Globus pallidus (tissue), 1 donor: ENCODE data around the gene LBR.
A peak's percentile ranks its signal among the peaks of the same experiment; 100 is the strongest.

Experiments used
- DNase-seq: peaks from one replicate; pipeline ENCODE4 v3.0.0-alpha.2; 2015; ENCODE audit warnings: low spot score

Gene LBR

DNA sequence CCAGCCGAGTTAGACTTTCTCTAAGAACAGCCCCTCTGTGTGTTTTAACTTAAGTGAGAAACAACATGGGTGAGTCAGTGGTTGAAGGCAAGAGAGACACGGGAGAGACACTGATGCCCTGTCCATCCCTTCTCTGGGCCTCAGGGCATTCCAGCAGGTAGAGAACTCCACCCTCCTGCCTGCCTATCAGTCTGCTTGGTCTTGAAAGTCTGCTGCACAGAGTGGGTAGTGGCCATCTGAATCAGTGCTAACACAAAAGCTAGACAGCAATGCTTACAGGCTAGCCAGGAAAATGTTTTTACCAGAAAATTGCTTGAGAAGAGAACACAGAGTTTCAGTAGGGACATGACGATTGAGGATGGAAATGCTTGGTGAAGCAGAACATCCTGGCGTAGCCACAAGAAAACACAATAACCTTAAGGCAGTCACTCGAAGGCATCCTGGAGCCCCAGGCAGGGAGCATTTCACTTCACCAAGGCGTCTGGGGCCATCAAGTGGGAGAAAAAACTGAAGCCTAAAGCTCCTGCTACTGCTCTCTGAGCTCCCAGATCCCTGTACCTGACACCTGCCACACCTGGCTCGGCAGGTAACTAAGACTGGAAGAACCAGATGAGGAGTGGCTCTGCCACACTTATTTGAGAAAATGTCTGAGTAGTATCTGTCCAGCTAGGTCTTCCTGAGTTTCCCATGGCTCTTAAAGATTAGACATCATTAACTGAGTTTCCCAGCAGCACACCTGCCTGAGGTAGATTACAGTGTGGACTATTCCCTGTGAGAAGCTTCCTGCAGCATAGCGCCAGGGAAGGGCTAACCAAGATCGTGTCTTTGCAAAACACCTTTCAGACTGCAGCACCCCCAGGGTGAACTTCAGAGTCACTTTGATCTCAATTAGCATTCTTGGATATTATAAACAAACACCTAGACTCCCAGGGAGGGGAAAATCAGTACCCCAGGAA, 18.1 kb upstream of the LBR start:
- no peak for DNase-seq

DNA sequence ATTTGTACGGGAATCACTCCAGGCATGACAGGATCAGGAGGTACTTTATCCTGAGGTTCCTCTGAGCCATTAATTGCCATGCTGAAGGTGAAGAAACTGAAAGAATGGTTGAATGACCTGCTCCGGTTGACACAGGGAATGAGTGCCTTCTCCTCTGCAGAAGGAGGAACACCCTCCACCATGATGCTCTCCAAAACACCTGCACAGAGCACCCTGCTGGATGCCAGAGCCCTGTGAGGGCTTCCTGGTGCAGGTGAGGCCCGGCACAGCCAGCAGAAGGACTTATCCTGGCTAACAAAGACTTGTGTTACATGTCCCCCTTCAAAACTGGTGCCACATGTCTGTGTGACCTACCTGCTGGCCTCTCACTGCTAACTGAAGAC, 14.3 kb upstream of the LBR start:
- no peak for DNase-seq

DNA sequence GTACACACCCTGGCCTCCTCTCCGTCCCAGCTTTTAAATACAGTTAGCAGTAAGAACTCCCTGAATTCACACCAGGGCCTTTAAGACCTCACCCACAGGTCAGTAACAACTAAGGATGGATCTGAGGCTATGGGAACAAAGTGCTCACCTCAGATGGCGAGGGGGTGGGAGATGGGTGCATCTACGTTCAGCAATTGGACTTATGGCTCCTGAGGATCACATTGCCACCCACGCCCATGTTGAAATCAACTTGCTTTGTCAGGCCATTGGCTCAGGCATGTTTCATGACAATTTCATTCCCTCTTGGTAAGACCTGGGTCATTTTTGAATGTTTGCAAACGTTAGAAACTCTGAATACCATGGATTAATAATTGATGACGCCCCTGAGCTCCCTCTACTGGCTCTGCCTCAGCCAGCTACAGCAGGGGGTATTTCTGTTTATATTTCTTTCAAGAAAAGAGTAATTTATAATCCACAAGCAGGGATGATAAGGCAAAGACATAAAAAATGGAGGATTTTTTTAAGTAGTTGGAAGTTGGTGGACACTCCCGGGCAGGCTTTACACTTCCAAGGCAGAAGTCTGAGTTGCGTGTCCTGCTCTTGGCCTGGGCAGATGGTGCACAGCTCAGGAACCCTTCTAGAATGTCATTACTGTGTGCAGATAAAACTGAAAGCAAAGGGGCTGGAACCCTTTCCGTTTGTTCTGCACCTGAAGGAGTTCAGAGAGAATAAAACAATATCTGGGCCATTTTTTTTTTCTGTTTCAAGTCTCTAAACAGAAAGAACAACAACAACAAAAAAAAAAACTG, 13.7 kb upstream of the LBR start:
- no peak for DNase-seq

DNA sequence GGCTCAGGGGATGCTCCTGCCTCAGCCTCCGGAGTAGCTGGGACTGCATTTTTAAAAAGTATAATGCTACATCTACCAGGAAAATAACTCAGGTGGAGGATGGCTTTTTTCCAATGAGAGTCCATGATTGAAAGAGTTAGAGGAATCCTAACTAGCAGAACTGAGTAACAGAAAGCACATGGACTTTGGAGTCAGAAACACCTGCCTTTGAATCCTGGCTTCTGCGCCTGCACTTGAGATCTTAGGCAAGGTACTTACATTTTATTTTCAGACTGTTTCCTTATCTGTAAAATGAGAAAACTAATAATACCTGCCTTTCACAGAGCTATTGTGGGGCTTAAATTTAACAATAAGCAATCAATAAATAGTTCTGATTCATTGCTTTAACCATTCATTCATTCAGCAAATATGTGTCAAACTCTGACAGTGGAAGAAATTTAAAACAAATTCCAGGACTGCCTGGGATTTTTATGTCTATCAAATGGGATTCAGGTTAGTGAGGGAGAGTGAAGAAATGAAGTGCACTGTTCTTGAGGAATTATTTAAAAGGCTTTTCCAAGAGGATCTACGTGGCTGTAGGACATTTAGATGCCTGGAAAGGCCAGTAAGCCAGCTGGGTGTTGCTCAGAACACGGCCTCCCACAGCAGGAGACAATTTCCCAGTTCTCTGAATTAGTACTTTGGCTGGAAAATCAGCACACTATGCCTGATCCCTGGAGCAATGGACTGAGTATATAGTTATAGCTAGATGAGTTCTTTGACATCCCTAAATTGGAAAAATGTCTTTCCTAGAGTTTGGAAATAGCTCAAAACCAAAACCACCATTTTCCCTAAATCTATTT, 12.8 kb upstream of the LBR start:
- no peak for DNase-seq

DNA sequence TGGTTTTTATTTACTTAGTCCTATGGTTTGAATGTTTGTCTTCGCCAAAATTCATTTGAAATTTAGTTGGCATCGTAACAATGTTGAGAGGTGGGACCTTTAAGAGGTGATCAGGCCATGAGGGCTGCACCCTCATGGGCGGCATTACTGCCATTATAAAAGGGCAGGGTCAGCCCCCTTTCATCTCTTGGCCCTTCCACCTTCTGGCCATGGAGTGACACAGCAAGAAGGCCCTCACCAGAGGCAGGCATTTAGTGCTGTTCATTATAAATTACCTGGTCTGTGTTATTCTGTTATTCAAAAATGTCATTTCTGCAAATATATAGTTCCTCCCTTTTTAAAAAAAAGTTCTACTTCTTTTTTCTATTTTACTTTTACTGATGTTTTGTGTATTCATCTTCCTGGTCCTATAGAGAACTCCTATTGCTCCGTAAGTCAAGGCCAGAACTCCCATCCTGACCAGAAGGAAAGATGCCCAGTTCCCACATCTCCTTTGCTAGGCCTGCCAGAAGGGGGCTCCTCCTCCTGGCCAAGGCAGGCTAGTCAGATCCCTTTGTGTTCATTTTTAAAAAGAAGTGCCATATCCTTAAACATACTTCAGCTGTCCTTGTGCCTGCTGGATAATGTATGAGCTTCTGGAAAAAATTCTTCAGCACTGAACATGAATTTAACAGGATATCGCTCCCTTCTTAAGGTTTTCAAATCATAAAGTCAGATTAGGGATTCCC, 10.0 kb upstream of the LBR start:
- DNase-seq: no peak

DNA sequence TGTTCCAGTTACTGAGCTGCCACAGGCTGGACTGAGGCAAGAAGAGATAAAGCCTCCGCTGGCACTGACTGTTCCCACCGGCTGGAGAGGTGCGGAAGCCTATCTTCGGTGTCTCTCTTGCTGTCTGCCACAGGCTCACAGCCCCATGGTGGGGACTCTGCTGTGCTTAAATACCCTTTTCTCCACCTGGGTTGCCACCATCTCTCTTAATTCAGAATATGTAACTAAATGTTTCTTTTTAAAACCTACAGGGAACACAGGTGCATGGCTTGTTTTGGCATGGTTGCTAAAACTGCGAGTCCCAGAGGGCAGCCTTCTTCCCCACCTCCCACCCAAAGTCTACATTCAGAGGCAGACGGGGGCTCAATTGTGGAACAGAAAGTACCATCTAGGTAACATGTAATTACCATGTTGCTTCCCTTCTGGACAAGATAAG, 8.1 kb upstream of the LBR start:
- no peak for DNase-seq

DNA sequence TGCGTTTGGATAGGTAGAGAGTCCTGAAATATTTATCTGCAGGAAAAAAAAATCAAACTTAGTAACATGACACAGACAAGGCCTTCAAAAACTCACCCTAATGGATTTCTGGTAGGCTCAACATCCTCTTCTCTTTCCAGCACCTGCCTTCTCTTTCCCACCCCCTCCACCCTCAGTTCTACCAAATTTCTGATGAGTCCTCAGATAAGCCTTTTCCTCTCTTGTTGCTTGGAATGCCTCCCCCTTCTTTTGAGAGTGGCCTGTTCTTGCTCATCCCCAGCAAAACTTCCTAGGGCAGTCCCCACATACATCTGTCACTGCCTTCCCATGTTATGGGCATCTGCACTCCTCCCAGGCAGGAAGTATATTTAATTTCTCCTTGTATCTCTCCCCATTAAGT, 7.6 kb upstream of the LBR start:
- no peak for DNase-seq

DNA sequence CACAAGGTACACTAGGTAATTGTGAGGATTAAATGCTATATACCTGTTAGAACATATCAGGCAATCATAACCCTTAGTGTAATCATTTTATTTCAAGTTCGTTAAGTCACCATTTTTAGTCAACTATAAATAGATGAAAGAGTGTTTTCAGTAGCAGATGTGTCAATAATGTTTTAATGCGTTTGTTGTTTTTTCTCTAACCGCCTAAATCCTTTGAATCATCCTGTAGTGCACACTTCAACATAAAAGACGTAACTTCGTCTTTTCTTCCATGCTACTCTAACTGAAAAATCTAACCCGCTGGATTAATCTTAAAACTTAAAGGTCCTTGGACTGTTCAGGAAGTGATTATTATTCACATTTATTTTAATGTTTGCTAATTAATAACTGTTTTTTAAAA, 7.2 kb upstream of the LBR start:
- no peak for DNase-seq

DNA sequence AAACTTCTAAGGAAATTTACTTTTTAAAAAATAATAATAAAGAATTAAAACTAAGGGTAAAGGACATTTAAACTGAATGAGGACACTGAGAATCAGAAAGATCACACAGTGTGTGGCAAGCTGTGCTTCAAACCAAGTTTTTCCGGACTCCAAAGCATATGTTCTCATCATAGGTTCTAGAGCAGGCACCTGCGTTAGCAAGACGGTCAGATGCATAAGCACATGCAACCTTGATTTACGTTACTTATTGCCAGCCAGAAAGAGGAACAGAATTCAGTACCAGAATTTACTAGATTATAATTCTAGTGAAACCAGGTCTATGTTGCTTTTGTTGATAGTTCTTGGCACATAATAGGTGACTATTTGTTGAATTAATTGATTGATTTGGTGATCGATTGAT, 6.2 kb upstream of the LBR start:
- no peak for DNase-seq

DNA sequence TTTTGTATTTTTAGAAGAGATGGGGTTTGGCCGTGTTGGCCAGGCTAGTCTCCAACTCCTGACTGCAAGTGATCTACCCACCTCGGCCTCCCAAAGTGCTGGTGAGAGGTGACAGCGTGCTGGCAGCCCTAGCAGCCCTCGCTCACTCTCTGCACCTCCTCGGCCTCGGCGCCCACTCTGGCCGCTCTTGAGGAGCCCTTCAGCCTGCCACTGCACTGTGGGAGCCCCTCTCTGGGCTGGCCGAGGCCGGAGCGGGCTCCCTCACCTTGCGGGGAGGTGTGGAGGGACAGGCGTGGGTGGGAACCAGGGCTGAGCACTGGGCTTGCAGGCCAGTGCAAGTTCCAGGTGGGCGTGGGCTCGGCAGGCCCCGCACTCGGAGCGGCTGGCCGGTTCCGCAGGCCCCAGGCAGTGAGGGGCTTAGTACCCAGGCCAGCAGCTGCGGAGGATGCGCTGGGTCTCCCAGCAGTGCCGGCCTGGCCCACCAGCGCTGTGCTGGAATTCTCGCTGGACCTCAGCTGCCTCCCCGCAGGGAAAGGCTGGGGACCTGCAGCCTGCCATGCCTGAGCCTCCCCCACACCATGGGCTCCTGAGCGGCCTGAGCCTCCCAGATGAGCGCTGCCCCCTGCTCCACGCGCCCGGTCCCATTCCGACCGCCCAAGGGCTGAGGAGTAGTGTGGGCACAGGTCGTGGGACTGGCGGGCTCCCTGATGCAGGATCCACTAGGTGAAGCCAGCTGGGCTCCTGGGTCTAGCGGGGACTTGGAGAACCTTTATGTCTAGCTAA, 3.4 kb upstream of the LBR start:
- DNase-seq: no peak

DNA sequence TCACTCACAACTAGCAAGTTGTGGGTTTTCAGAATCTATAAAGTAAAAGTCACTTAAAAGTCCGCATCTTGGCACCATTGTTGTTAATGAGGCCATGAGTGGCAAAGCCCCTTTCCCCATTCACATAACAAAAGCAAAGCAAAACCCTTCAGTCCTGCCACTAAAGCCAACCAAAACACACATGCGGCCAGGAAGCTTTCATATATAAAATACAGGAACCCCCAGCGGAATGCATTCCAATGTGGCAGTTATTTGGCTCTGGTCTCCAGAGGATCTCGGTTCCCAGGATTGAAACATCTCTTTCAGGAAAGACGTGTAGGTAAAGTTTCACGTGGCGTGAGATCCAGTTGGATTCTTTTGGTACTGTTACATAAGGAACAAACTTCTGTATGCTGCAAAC, 2.5 kb upstream of the LBR start:
- no peak for DNase-seq

DNA sequence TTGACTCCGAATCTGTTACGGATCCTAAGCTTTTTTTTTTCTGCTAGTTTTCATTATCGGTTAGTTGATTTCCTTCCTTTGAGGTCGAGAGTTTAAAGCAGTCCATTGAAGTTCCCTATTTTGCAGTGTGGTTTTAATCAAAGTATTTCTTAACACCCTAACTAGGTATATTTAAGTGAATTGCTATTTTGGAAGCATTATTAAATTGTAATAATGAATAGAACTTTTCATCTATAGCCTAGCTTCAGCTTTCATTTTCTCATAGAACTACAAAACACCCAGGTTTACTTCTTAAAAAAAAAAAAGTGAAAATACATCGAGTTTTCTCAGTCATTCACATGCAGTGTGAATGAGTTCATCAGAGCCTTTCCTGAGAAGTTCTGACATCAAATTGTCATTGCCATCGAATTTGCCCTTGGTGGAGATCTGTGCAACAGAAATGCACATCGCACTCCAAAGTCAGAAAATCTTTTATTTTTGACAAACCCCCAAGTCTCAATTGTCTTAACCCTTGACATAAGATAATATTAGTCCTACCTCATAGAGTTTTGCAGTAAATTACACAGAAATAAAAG, 1.1 kb upstream of the LBR start:
- DNase-seq: no peak

DNA sequence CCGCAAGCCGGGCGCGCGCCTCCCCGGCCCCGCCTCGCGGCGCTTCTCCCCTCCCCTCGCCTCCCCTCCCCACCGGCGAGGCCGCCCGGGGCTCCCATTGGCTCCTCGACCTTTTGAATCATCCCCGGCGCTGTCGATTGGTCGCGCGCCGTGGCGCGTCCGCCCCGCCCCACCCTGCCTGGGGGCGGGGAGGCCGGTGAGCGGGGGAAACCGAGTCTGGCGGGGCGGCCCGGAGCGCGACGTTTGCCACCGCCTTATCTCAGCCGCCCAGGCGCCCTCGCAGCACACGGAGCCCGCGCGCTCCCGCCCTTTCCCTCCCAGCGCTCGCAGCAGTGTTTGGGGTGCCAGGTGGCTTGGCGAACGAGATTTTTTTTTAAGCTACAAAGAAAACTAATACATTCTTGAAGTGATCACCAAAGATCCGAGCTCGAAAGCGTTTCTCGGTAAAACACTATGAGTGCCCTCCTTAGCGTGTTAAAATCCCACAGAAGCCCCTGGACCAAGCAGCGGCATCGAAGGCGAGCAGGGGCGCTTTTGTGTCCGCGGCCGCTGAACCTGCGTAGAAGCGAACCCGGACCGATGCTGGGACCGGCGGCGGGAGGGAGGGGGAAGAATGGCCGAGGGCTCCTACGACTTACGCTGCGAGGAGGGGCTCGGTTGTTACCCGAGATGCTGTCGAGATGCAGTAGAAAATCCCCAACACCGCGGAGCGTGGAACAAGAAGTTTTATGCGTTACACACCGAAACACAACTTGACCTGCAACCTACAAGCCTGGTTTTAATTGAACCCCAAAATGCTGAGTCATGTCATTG, 436 bp upstream of the LBR start:
- DNase-seq: peak; percentile 96

DNA sequence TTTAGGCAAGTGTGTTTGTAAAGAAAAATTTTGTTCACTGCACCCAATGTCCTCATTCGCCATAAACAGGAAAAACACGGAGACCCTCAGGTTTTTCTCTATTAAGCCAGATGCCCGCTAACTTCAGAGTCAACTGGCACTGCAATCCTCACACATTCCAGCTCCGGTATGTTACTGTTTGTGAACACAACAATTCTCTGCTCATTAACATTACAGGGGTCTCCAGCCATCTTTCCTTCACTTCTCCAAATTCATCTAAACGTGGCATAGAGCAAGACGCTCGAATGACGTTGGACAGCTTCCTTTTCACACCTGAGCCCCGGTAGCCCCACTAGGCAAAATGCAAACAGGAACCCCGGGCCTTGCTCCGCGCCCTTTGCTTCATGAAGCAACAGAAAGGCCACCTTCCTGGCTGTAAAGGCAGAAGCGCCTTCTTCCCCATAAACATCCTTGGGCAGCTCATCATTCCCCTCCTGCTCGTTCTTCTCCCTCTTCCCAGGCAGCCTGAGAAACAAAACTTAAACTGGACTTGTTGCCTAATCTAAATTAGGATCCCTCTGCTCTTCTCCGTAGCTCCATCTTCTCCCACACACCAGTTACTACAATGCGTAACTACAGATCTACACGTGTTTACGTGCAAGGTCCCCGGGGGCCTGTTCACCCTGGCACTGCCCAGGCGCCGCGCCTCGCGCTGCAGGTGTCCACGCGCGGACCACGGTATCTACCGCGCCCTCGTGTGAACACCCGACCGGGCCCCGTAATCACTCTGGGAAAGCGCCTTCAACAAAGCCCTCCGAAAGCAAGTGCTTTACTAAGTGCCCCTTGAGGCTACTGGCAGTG, 1.2 kb downstream of the LBR start:
- DNase-seq: no peak

DNA sequence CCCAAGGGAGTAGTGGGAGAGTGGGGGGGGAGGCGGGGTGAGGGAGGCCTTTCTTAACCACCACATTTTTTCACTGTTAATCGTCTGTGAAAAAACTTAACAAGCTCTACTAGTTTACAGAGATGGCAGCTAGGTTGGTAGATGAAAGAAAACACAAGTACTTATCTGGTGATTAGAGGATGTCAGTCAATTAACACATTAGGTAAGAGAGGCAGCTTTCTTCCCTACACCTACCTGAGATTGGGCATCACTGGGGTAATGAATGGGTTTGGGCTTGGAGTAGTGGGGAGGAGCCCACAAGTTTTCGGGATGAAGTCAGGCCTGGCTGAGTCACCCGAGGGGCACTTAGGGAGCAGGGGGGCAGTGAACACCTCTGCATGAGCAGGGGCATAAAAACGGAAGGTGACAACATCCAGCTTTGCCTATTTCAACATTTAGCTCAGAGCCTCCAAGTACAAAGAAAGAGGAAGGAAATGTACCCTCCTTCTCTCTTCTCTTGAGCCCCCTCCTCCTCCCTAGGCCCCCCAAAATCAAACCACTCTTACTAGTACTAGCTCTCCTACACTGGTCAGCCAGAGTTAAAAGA, 2.5 kb downstream of the LBR start:
- no peak for DNase-seq

DNA sequence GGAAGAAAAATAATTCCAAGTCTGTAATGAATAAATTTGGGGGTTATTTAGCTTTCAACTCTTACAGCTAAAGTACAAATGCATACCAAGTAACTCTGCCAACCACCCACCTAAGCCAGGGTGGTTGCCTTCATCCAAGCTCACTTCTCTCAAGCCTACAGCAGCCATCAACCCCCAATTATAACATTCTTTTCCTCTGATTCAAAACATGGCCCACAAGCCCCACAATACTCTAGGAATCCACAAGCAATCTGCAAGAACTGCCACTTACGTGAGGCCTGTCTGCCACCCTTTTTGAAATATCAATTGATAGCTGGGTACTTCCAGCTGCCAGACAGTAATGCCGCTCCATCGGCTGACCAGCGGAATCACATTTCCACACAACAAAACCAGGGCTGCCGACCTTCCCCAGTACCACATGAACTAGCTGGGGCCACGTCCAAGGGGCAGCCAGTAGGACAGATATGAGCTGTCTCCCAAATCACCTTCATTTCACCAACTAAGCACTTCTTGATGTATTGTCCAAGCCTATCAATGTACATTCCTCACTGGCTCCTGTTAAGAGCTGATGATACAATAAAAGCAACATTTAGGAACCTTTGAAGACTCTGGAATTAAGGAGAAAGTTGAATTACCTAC, 3.2 kb downstream of the LBR start:
- DNase-seq: no peak

DNA sequence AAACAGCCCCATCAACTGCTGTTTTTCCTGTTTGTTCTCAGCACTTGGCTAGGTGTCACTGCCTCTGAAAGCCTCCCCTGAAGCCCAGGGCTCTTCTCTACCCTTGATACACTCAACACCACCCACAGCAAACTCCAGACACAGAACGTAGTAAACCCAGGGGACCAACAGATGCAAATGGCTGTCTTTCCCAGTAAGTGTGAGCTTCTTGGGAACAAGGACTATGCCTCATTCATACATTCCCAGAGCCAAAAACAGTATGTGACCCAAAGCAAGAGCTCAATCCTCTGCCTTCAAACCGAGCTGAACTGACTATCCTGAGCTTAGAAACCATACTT, 4.4 kb downstream of the LBR start:
- DNase-seq: no peak
